DMS114 treated with DMSO at 0.1 percent for 48 hours (cell line): ENCODE results near the gene RAPGEF5.

Source experiments
- DNase-seq: peaks from one replicate; lab custom pipeline; 2025; ENCODE audit not compliant: unreplicated experiment; lab: John Stamatoyannopoulos, UW

Gene RAPGEF5

GRCh38 chr7:22317632-22318031 lies 39.3 kb downstream of the RAPGEF5 start:
- no peak for DNase-seq

GRCh38 chr7:22316914-22317313 lies 40.0 kb downstream of the RAPGEF5 start:
- no peak for DNase-seq

GRCh38 chr7:22307816-22308215 lies 49.1 kb downstream of the RAPGEF5 start:
- DNase-seq, result no peak

- DNase-seq, result no peak
These were observed 51.2 kb downstream of the RAPGEF5 start for GRCh38 chr7:22305706-22306105.

- DNase-seq, result no peak
These were observed 54.0 kb downstream of the RAPGEF5 start for GRCh38 chr7:22302951-22303423.

GRCh38 chr7:22302193-22302592 lies 54.8 kb downstream of the RAPGEF5 start:
- DNase-seq, result no peak

- no peak for DNase-seq
These were observed 55.2 kb downstream of the RAPGEF5 start for GRCh38 chr7:22301790-22302189.

GRCh38 chr7:22300839-22301238 lies 56.1 kb downstream of the RAPGEF5 start:
- no peak for DNase-seq

- DNase-seq, result no peak
These were observed 60.0 kb downstream of the RAPGEF5 start for GRCh38 chr7:22296916-22297315.

GRCh38 chr7:22296265-22296566 lies 60.7 kb downstream of the RAPGEF5 start:
- no peak for DNase-seq

- DNase-seq, result no peak
These were observed 61.3 kb downstream of the RAPGEF5 start for GRCh38 chr7:22295402-22296264.

- DNase-seq, result no peak
These were observed 64.4 kb downstream of the RAPGEF5 start for GRCh38 chr7:22292531-22292930.

GRCh38 chr7:22291977-22292376 lies 65.0 kb downstream of the RAPGEF5 start:
- DNase-seq, result no peak

GRCh38 chr7:22288202-22288601 lies 68.8 kb downstream of the RAPGEF5 start:
- no peak for DNase-seq

- no peak for DNase-seq
These were observed 69.5 kb downstream of the RAPGEF5 start for GRCh38 chr7:22287412-22287811.

- DNase-seq, result no peak
These were observed 70.5 kb downstream of the RAPGEF5 start for GRCh38 chr7:22286436-22286835.

- no peak for DNase-seq
These were observed 75.5 kb downstream of the RAPGEF5 start for GRCh38 chr7:22281481-22281880.

GRCh38 chr7:22280031-22280430 lies 76.9 kb downstream of the RAPGEF5 start:
- no peak for DNase-seq

- DNase-seq, result no peak
These were observed 78.3 kb downstream of the RAPGEF5 start for GRCh38 chr7:22278660-22279059.

- DNase-seq, result no peak
These were observed 79.6 kb downstream of the RAPGEF5 start for GRCh38 chr7:22277375-22277774.

GRCh38 chr7:22275661-22276060 lies 81.3 kb downstream of the RAPGEF5 start:
- DNase-seq, result no peak

GRCh38 chr7:22271311-22271710 lies 85.6 kb downstream of the RAPGEF5 start:
- no peak for DNase-seq

GRCh38 chr7:22270371-22270770 lies 86.6 kb downstream of the RAPGEF5 start:
- no peak for DNase-seq
